Pancreas (tissue), 10 donors: Measurements from ENCODE around the gene NAP1L4. TPM values are rescaled to one million over a fixed set of nuclear protein-coding genes. Genes with fewer than 3 reads are reported as not detected.

Experiments
- ATAC-seq, 4 donors: fragments of 200-7000 bp; cut with Tn5 transposase; one replicate each; pipeline versions ENCODE4 v1.8.0 to v1.9.1; 2020; ENCODE audit warnings: mild to moderate bottlenecking in 4 of 4, moderate library complexity in 4 of 4
- DNase-seq, 6 donors: peaks; one replicate each; pipeline ENCODE4 v3.0.0-alpha.2; 2020
- FAIRE-seq: peaks from 2 replicates; lab custom pipeline; 2012; peaks lifted over from hg19 to GRCh38; lab: Jason Lieb, UNC
- H3K27ac ChIP-seq, 4 donors: fragments of 200-600 bp; sonication (generic); 1 replicate in 3 of 4; 2 replicates in 1 of 4; pipeline versions ENCODE4 v1.5.0 to v1.8.0; 2020
- H3K27me3 ChIP-seq, 4 donors: fragments of 200-600 bp; one replicate each; pipeline ENCODE4 v1.8.0; 2021
- H3K36me3 ChIP-seq, 3 donors: fragments of 200-600 bp; sonication (generic) in 1 of 3; one replicate each; pipeline versions ENCODE4 v1.5.0 to v1.8.0; 2020 to 2021
- H3K4me1 ChIP-seq, 3 donors: fragments of 200-600 bp; one replicate each; pipeline ENCODE4 v1.8.0; 2021
- H3K4me3 ChIP-seq, 4 donors: fragments of 200-600 bp; sonication (generic) in 2 of 4; one replicate each; pipeline versions ENCODE4 v1.5.0 to v1.8.0; 2020 to 2021
- H3K9me3 ChIP-seq, 4 donors: fragments of 200-600 bp; one replicate each; pipeline ENCODE4 v1.8.0; 2021
- WGBS, 2 donors: extraction: QIAGEN DNeasy Blood & Tissue Kit; methylation state at CpG; one replicate each; pipeline ENCODE4 v1.1.7; 2013; 5-methylcytosine and 5-hydroxymethylcytosine counted together
- intact Hi-C, 3 donors: fragments of 100-400 bp; cut with DNase I; formaldehyde crosslinking; loops; one replicate each; pipeline versions ENCODE4 v1.11.1 to v1.14.2; 2022
- polyA plus RNA-seq, 2 donors: library from polyadenylated mRNA; stranded (reverse); fragments of 200-250 nt; gene quantifications; one replicate each; pipeline ENCODE4 v1.2.3, GENCODE V29; 2013
- total RNA-seq, 6 donors: library from RNA; stranded (reverse); fragmentation: NEBNext Ultra II Directional in 4 of 6; extraction: Animal tissue kit (Norgen Biotek cat#: 25700) in 4 of 6; gene quantifications; one replicate each; pipeline versions ENCODE4 v1.2.1 to v1.2.4, GENCODE V29; 2021 to 2023
- TF ChIP-seq, protein P1 (sequence below), 4 donors: fragments of 200-600 bp; sonication (generic) in 3 of 4; IDR thresholded peaks; one replicate each; pipeline versions ENCODE4 v1.5.0 to v1.8.0; 2021; ENCODE audit warnings: antibody characterized with exemption in 4 of 4
- donor health status: healthy with polysubstance abuse.
- donor health status: DM: no; HTN: no; CAD: no; lungs with moderate emphysema.
- donor health status: DM: no; HTN: no; CAD: no.
- donor health status: control.
- donor health status: control.
- donor health status: Bipolar disorder and iron deficiency.
- donor health status: DM: yes; HTN: yes; CAD: no.
- donor health status: DM: no; HTN: no; CAD: no.
- donor health status: DM: no; HTN: no; CAD: no.
- donor health status: DM: yes; HTN: yes; CAD: no.

Gene NAP1L4
- total and polyA plus RNA-seq, 8 donors: 29.3 to 67.4 (median 41.0) TPM

DNA sequence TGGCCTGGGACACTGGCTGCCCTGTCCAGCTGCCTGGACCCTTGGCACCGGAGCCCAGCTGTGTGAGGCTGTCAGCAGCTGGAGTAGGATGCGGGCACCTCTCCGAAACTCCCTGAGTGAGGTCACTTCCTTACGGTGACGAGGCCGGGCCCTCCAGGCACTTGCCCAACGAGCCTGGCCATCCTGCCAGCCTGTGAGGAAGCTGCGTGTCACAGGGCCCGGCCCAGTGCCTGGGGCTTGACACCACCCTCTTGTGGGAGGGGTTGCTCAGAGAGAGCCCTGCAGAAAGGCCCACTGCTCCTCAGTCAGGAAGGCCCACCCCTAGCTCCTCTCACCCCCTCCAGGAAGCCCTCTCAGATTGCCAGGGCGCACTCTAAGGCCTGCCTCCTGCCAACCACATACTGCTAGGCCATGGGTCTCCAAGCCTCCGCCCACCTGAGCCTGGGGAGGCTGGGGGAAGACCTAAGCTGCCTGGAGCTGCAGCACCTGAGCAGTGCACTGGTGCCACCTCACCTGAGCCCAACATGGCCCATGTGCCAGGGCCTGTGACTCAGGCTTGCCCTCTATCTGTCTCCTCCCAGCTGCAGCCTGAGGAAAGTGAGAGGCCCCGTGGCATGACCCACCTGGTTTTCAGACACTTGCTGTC lies 58.6 kb downstream of the NAP1L4 start:
- DNase-seq: peak in 4 of 6 donors; percentile 42 to 80 (median 58)
- peaks cover 0 to 6% (median 5%) of the 10 kb centered on the region in 3 donors for H3K4me1 ChIP-seq
- H3K36me3 ChIP-seq: no peaks in the 10 kb centered on the region
- H3K4me3 ChIP-seq: no peak overlapping the region
- intact Hi-C loops: no loop called here
- no peak overlapping the region for H3K27ac ChIP-seq
- no peaks in the 10 kb centered on the region for H3K9me3 ChIP-seq
- TF ChIP-seq, protein P1, sequence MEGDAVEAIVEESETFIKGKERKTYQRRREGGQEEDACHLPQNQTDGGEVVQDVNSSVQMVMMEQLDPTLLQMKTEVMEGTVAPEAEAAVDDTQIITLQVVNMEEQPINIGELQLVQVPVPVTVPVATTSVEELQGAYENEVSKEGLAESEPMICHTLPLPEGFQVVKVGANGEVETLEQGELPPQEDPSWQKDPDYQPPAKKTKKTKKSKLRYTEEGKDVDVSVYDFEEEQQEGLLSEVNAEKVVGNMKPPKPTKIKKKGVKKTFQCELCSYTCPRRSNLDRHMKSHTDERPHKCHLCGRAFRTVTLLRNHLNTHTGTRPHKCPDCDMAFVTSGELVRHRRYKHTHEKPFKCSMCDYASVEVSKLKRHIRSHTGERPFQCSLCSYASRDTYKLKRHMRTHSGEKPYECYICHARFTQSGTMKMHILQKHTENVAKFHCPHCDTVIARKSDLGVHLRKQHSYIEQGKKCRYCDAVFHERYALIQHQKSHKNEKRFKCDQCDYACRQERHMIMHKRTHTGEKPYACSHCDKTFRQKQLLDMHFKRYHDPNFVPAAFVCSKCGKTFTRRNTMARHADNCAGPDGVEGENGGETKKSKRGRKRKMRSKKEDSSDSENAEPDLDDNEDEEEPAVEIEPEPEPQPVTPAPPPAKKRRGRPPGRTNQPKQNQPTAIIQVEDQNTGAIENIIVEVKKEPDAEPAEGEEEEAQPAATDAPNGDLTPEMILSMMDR (IDR thresholded peaks at IDR 0.05): no peak
- H3K27me3 ChIP-seq: no peaks in the 10 kb centered on the region
- 61 to 72% methylated on average over 12 of the region's 12 CpGs for WGBS, 2 donors
- peak in 2 of 4 donors; percentile 17 for ATAC-seq
- no peak for FAIRE-seq

DNA sequence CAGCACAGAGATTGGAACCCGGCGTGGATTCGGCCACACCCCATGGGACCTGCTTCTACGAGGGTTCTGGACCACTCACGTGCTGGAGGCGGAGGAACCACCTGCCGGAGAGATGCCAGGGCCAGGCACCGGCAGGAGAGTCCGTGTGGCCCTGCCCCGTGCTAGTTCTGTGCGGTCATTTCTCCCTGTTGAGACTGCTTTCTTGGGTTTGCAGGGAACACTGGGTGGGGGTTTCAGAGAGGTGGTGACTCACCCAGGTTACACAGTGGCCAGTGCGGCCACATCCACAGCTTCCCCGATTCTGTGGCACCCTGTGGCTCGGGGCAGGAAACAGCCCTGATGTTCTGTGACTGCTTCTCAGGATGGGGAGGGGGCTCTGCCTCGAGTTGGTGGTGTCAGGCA lies 59.3 kb downstream of the NAP1L4 start:
- FAIRE-seq: no peak
- 58 to 72% methylated on average over 15 of the region's 15 CpGs for WGBS, 2 donors
- no peak for ATAC-seq
- TF ChIP-seq, protein P1 (IDR thresholded peaks at IDR 0.05): no peak
- H3K36me3 ChIP-seq: no peaks in the 10 kb centered on the region
- DNase-seq: no peak
- no peak overlapping the region for H3K27ac ChIP-seq
- intact Hi-C loops: no loop called here
- peaks cover 0 to 9% (median 6%) of the 10 kb centered on the region in 3 donors for H3K4me1 ChIP-seq
- H3K4me3 ChIP-seq: no peak overlapping the region
- H3K9me3 ChIP-seq: no peaks in the 10 kb centered on the region
- H3K27me3 ChIP-seq: no peaks in the 10 kb centered on the region

DNA sequence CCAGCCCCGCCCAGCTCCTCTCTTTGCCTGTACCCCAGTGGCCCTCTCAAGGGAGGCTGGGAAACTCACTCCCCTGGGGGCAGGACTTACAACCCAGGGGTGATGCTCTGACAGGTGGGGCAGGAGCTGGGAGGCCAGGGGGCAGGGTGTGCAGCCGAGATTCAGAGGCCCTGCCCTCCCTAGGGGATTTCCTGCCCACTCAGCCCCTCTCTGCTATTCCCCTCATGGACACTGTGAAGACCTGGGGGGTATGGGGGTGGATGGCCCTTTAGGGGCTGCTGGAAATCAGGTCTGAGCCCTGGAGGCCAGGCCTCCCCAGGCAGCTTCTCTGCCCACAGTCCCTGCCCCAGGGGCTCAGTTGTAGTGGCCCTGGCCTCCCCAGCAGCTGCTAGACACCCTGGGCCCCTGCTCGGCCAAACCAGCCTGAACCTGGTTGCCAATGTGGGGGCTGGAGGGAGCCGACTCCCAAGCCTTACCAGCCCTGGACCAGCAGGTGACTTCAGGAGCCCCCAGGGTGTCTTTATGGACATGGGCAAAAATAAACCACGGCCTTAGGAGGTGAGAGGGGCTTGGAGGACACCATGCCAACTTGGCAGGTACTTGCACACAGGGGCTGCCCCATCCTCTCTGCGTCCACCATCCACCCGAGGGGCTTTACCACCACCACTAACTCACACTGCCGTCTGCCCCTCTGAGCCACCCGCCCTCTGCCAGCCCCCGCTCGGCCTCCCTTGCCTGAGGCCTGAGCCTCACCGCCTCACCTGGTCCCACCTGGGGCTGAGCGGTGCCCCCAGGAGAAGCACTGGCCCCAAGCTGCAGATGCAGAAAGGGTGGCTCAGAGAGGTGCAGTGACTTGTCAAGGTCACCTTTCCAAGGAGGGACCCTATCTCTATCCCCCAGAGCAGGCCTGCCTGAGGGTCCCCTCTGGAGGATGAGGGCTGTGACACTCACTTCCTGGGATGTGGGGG lies 60.1 kb downstream of the NAP1L4 start:
- DNase-seq (peak in 3 of 6 donors; percentile 4 to 29 (median 15)), ATAC-seq (no peak), FAIRE-seq (no peak)
- H3K36me3 ChIP-seq: no peaks in the 10 kb centered on the region
- H3K27ac ChIP-seq: no peak overlapping the region
- 66 to 73% methylated on average over 13 of the region's 13 CpGs for WGBS, 2 donors
- H3K4me3 ChIP-seq: no peak overlapping the region
- H3K4me1 ChIP-seq: peaks cover 0 to 9% (median 6%) of the 10 kb centered on the region in 3 donors
- H3K9me3 ChIP-seq: no peaks in the 10 kb centered on the region
- TF ChIP-seq, protein P1 (IDR thresholded peaks at IDR 0.05): no peak
- H3K27me3 ChIP-seq: no peaks in the 10 kb centered on the region
- intact Hi-C loops: no loop called here

DNA sequence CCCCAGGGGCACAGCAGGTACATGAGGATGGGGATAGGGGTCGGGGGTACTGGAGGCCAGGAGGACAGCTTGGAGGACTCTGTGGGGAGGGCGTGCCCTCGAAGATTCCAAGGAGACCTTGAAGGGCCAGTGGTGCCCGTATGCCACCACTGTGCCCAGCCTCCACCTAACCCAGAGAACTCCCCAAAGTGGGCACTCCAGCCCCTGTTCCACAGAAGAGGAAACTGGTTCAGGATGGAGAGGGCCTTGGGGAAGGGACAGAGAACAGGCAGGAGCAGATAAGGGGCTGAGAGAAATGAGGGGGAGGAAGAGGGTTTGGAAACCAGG lies 60.7 kb downstream of the NAP1L4 start:
- TF ChIP-seq, protein P1 (IDR thresholded peaks at IDR 0.05): no peak
- Histone ChIP-seq H3K36me3 (no peaks in the 10 kb centered on the region), H3K27me3 (no peaks in the 10 kb centered on the region), H3K4me3 (no peak overlapping the region), H3K4me1 (peaks cover 0 to 9% (median 6%) of the 10 kb centered on the region in 3 donors), H3K9me3 (no peaks in the 10 kb centered on the region), H3K27ac (no peak overlapping the region)
- no peak for DNase-seq
- intact Hi-C loops: no loop called here
- 47 to 67% methylated on average over 4 of the region's 4 CpGs for WGBS, 2 donors
- FAIRE-seq: no peak
- no peak for ATAC-seq
